ENCODE results near the gene WDR62.

Gene WDR62

GRCh38 chr19:36099166-36099785 is 44.6 kb downstream of the WDR62 start:
- H3K4me1 Mint-ChIP-seq, result no peaks in the 10 kb centered on the region
- peaks cover 9% of the 10 kb centered on the region for H3K36me3 Mint-ChIP-seq (ENCODE audit: low read depth)
- no peak for TF ChIP-seq CTCF (IDR thresholded peaks at IDR 0.05; ENCODE audit: unreplicated experiment in 3 of 3)
- H3K27me3 Mint-ChIP-seq (ENCODE audit: low read depth), result no peaks in the 10 kb centered on the region
- no peaks in the 10 kb centered on the region for H3K9me3 Mint-ChIP-seq
- no peak overlapping the region for H3K4me3 Mint-ChIP-seq
- H3K27ac Mint-ChIP-seq, result no peak overlapping the region

- TF ChIP-seq CTCF (IDR thresholded peaks at IDR 0.05; ENCODE audit: unreplicated experiment in 3 of 3), result no peak
- Mint-ChIP-seq H3K4me1 (no peaks in the 10 kb centered on the region), H3K36me3 (ENCODE audit: low read depth) (peaks cover 9% of the 10 kb centered on the region), H3K27me3 (ENCODE audit: low read depth) (no peaks in the 10 kb centered on the region), H3K4me3 (no peak overlapping the region), H3K9me3 (no peaks in the 10 kb centered on the region), H3K27ac (no peak overlapping the region)
Measured at GRCh38 chr19:36100476-36100875, 45.8 kb downstream of the WDR62 start.

GRCh38 chr19:36101550-36102327 is 47.0 kb downstream of the WDR62 start:
- H3K9me3 Mint-ChIP-seq, result no peaks in the 10 kb centered on the region
- H3K36me3 Mint-ChIP-seq (ENCODE audit: low read depth), result peaks cover 6% of the 10 kb centered on the region
- no peak overlapping the region for H3K4me3 Mint-ChIP-seq
- no peak overlapping the region for H3K27ac Mint-ChIP-seq
- no peaks in the 10 kb centered on the region for H3K4me1 Mint-ChIP-seq
- TF ChIP-seq CTCF (IDR thresholded peaks at IDR 0.05; ENCODE audit: unreplicated experiment in 3 of 3), result no peak
- H3K27me3 Mint-ChIP-seq (ENCODE audit: low read depth), result no peaks in the 10 kb centered on the region

- no peaks in the 10 kb centered on the region for H3K4me1 Mint-ChIP-seq
- no peak overlapping the region for H3K4me3 Mint-ChIP-seq
- H3K27me3 Mint-ChIP-seq (ENCODE audit: low read depth), result no peaks in the 10 kb centered on the region
- no peaks in the 10 kb centered on the region for H3K9me3 Mint-ChIP-seq
- no peak overlapping the region for H3K27ac Mint-ChIP-seq
- H3K36me3 Mint-ChIP-seq (ENCODE audit: low read depth), result peaks cover 9% of the 10 kb centered on the region
- TF ChIP-seq CTCF (IDR thresholded peaks at IDR 0.05; ENCODE audit: unreplicated experiment in 3 of 3), result no peak
Measured at GRCh38 chr19:36103040-36103626, 48.4 kb downstream of the WDR62 start.

- H3K9me3 Mint-ChIP-seq, result no peaks in the 10 kb centered on the region
- H3K4me3 Mint-ChIP-seq, result no peak overlapping the region
- H3K36me3 Mint-ChIP-seq (ENCODE audit: low read depth), result peaks cover 9% of the 10 kb centered on the region
- TF ChIP-seq CTCF (IDR thresholded peaks at IDR 0.05; ENCODE audit: unreplicated experiment in 3 of 3), result no peak
- H3K27ac Mint-ChIP-seq, result no peak overlapping the region
- H3K27me3 Mint-ChIP-seq (ENCODE audit: low read depth), result no peaks in the 10 kb centered on the region
- H3K4me1 Mint-ChIP-seq, result no peaks in the 10 kb centered on the region
Measured at GRCh38 chr19:36103842-36104552, 49.3 kb downstream of the WDR62 start.

Data from nephron (organoid).